Pons (tissue), 1 donor: Measurements from ENCODE around the gene CAVIN2.

Source experiments
- DNase-seq: peaks from one replicate; pipeline ENCODE4 v3.0.0-alpha.2; 2016; ENCODE audit warnings: low spot score

The CAVIN2 gene

GRCh38 chr2:191864628-191865374 is 17.9 kb upstream of the CAVIN2 start:
- no peak for DNase-seq

- DNase-seq, result no peak
These were observed 17.1 kb upstream of the CAVIN2 start for GRCh38 chr2:191863988-191864387.

GRCh38 chr2:191862156-191862775 is 15.4 kb upstream of the CAVIN2 start:
- no peak for DNase-seq

GRCh38 chr2:191860760-191861466 is 14.0 kb upstream of the CAVIN2 start:
- DNase-seq, result peak; percentile 85

GRCh38 chr2:191859681-191860080 is 12.8 kb upstream of the CAVIN2 start:
- no peak for DNase-seq

- no peak for DNase-seq
These were observed 11.0 kb upstream of the CAVIN2 start for GRCh38 chr2:191857886-191858285.

- no peak for DNase-seq
These were observed 10.4 kb upstream of the CAVIN2 start for GRCh38 chr2:191857259-191857805.

- DNase-seq, result no peak
These were observed 9.4 kb upstream of the CAVIN2 start for GRCh38 chr2:191856111-191856876.

- DNase-seq, result no peak
These were observed 8.5 kb upstream of the CAVIN2 start for GRCh38 chr2:191855382-191855781.

GRCh38 chr2:191854382-191855372 is 7.8 kb upstream of the CAVIN2 start:
- no peak for DNase-seq

GRCh38 chr2:191853843-191854242 is 7.0 kb upstream of the CAVIN2 start:
- no peak for DNase-seq

- no peak for DNase-seq
These were observed 4.3 kb upstream of the CAVIN2 start for GRCh38 chr2:191851158-191851557.

GRCh38 chr2:191848771-191849767 is 2.2 kb upstream of the CAVIN2 start:
- DNase-seq, result no peak

- no peak for DNase-seq
These were observed 876 bp upstream of the CAVIN2 start for GRCh38 chr2:191847764-191848163.

- no peak for DNase-seq
These were observed 893 bp downstream of the CAVIN2 start for GRCh38 chr2:191845876-191846514.

GRCh38 chr2:191845248-191845715 is 1.6 kb downstream of the CAVIN2 start:
- DNase-seq, result peak; percentile 11

- DNase-seq, result no peak
These were observed 2.2 kb downstream of the CAVIN2 start for GRCh38 chr2:191844706-191845105.

- no peak for DNase-seq
These were observed 6.0 kb downstream of the CAVIN2 start for GRCh38 chr2:191840921-191841320.
